Skeletal muscle cell (primary cell): Measurements from ENCODE around the gene TERT.

ENCODE experiments used
- DNase-seq: peaks from one replicate; pipeline ENCODE4 v3.0.0-alpha.2; 2010; ENCODE audit warnings: low read depth
- H3K4me3 ChIP-seq: 2 replicates; pipeline ENCODE4 v1.5.1; 2011; ENCODE audit warnings: low read depth, mild to moderate bottlenecking, control low read depth, low read length, moderate library complexity

Gene TERT

DNA sequence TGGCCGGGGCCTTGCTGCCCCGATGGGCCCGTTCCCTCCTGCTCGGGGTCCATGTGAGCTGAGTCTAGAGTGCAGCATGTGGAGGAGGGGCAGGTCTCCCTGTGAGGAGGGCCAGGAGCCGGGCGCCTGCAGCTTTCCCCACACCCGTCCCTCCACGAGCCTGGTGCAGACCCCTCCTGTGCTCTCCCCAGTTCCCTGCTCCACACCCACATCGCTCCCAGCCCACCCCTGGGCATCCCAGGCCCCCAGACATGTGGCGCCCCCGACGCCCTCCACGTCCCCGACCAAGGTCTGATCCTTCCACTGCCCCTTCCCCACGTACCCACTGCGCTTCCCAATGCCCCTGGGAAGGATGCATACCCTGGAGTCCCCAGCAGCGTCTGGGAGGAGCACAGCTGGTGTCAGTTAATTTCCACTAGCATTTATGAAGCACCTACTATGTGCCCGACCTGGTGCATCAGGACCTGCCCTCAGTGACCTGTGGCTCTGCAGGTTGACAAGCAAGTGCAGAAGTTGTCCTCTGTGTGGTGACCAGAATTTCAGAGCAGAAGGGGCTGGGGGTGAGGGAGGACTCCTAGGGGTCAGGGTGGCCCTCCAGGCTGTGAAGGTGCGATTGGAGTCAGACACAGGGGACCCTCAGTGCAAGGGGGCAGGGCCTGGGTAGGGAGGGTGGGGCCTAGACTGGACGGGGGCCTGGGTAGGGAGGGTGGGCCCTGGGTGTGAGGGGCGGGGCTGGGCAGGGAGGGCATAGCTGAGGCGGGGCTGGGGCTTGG is 80.5 kb downstream of the TERT start:
- no peak for DNase-seq
- H3K4me3 ChIP-seq = no peak overlapping the region

DNA sequence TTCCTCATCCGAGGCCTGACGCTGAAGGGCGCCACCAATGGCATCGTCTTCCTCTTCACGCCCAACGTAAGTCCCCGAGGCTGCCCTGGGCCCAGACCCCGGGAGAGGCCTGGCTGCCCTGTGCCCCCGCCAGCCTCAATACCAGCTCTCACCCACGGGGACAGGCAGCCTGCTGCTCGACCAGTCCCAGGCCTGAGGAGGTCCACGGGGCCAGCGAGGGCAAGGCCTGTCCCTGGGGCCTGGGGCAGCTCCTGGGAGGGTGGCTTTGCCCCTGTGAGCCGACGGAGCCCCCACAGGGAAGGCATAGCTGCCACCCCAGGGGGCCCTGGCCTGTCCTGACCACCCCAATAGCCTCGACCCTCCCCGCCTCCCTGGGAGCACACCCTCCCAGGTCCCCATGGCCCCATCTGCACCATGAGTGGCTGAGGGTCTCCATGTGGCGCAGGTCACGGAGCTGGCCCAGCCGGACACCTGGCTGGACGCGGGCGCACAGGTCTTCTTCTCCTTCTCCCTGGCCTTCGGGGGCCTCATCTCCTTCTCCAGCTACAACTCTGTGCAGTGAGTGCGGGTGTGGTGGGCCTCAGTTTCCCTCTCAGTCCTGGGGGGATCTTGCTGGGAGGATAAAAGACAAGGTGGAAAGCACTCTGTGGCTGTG is 81.2 kb downstream of the TERT start:
- no peak overlapping the region for H3K4me3 ChIP-seq
- no peak for DNase-seq

DNA sequence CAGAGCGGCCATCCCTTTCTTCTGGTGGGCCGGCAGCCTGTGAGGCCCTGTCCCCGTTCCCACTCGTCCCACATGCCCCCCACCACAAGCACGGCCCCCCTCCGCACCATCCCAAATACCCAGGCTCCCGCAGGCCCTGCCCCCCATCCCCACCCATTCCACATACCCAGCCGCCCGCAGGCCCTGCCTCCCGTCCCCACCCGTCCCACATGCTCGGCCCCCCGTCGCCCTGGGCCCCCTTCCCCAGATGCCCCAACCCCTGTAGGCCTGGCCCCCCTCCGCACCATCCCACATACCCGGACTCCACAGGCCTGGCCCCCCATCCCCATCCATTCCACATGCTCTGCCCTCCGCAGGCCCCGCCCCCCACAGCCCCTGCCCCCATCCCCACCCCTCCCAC is 82.0 kb downstream of the TERT start:
- no peak for DNase-seq
- no peak overlapping the region for H3K4me3 ChIP-seq

DNA sequence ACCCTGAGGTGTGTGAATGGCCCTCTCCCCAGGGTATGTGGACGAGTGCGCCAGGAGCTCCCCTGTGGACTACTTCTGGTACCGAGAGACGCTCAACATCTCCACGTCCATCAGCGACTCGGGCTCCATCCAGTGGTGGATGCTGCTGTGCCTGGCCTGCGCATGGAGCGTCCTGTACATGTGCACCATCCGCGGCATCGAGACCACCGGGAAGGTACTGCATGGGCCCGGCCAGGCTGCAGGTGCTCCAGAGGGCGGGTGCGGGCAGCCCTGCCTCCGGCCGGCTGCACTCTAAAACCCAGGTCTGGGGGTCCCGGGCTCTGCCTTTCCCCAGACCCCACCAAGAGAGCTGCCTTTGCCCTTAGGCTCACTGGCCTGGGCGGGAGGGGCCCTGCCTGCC is 82.6 kb downstream of the TERT start:
- no peak overlapping the region for H3K4me3 ChIP-seq
- no peak for DNase-seq

DNA sequence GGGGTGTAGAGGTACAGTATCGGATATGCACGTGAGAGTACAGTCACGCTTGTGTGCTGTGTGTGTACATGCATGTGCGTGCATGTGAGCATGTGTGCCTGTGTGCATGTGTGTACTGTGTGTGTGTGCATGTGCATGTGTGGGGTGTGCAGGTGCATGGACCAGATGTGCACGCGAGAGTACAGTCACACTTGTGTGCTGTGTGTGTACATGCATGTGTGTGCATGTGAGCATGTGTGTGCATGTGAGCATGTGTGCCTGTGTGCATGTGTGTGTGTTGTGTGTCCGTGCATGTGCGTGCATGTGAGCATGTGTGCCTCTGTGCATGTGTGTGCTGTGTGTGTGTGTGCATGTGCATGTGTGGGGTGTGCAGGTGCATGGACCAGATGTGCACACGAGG is 83.2 kb downstream of the TERT start:
- DNase-seq = no peak
- no peak overlapping the region for H3K4me3 ChIP-seq

DNA sequence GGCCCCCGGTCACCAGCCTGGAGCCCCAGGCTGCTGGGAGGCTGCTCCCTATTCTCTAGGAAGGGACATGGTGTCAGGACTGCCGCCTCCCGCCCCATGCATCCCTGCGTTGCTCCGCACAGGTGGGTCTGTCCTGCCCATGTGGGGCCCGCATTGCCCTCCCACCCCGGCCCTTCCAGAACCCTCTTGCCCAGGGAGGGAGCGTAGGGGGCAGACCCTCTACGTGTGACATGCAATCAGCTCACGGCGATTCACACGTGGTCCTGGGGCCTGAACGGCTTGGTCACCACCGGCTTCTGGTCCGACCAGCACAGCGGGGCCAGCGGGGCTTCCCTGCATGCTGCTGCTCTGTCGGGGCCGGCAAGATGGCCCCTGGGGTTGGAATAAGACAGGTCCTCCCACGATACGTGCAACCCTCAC is 84.0 kb downstream of the TERT start:
- DNase-seq = no peak
- no peak overlapping the region for H3K4me3 ChIP-seq

DNA sequence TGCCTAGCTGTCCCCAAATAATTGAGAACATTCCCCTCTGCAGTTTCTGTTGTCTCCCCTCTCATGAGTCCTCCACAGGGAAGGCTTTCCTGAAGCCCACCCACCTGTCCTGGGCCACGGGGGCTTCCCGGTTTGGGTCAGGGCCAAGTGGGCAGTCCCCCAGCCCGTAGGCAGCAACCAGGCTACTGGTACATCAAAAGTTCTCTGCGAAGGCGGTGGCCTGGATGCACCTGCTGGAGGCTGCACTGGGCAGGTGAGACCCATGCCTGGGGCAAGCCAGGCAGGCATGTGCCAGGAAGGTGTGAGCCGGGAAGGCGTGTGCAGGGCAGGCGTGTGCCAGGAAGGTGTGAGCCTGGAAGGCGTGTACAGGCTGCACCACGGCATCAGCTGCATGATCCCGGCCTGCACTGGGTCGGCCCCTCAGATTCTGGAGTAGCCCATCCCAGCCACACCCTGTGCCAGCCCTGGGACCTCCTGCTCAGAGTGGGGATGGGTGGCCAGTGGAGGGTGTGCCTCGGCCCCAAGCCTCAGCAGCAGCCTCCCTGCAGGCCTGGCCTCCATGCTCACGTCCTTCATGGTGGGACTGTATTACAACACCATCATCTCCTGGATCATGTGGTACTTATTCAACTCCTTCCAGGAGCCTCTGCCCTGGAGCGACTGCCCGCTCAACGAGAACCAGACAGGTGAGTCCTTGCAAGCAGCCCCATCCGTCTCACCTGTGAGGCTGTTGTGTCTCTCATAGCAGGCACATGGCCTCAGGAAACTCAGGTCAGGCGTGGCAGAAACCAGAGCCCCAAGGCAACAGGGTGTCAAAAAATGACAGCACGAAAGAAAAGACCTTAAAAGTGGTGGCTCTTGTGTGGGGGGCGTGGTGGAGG is 84.7 kb downstream of the TERT start:
- H3K4me3 ChIP-seq = no peak overlapping the region
- no peak for DNase-seq

DNA sequence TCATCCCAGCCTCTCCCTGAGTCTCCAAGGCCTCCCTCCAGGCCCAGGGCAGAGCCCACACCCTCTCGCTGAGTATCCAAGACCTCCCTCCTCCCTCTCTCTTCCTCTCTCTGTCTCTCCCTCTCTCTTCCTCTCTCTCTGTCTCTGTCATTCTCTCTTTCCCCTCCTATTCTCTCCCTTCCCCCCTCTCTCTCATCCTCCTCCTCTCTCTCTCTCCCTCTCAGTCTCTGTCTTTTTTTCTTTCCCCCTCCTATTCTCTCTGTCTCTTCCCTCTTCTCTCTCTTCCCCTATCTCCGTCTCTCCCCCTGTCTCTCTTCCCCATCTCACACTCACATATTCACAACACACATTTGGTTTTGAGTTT is 85.4 kb downstream of the TERT start:
- no peak for DNase-seq

DNA sequence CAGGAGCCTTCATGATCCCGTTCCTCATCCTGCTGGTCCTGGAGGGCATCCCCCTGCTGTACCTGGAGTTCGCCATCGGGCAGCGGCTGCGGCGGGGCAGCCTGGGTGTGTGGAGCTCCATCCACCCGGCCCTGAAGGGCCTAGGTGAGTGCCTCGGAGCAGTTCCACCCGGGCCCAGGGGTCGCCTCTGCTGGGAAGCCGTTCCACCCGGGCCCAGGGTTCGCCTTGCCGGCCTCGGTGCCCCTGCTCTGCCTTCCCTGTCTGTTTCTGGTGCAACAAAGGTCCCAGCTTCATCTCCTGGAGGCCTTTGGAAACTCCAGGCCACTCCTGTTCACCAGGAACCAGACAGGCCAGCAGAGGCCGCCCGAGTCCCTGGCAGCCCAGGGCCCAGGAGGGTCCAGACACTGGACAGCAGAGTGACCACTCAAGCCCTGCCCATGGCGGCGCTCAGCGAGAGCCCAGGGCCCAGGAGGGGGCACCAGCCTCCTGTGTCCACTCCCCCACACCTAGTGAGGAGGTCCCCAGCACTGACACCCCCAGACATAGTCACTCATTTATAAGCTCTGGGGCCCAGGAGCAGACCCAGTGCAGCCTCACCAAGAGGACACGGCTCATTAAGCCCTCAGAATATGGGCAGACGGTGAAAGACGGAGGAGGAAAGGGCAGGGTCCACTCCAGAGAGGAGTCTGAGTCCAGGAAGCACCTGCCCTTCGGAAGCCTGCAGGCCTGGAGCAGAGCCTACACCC is 86.0 kb downstream of the TERT start:
- DNase-seq = no peak
- H3K4me3 ChIP-seq = no peak overlapping the region

More for the DNA sequence above, 85.4 kb downstream of the TERT start:
- no peak overlapping the region for H3K4me3 ChIP-seq

DNA sequence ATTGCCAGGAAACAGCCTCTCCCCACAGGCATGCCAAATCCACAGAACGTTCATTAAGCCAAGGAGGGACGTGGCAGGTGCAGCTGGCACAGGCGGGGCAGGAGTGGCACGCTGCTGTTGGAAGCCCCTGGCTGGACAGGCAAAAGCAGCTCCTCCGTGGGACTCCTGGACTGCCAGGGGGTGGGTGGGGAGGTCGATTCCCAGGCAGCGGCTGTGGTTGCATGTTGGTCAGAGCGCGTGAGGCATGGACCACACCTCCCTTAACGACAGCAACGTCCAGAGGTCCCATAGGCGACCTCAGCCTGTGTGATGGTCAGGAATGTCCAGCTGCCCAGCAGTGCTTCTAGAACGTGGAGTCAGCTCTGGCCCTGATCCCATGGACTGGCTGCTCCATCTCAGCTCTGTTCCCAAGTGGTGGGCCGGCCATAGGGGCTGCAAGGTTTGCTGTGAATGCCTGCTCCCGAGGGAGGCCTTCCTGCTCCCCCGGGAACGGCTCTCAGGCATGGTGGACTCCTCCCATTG is 86.6 kb downstream of the TERT start:
- DNase-seq = no peak
- no peak overlapping the region for H3K4me3 ChIP-seq

DNA sequence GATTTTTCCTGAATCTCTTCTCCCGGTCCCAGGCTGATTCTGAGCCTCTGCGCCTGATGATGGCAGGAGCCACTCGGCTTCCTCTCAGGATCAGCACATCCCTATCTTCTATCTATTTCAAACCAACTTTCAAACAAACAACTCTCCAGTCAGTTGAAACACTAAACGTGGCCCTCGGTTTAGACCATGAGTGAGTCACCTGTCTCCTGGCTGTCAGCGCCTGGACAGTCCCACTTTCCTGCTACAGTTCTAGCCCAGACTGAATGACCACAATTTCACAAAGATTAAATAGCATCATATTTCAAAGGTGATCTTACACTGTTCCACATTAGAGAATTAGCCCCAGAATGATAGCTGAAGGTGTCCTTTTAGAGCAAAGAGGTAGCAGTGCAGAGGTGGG is 87.3 kb downstream of the TERT start:
- no peak for DNase-seq
- H3K4me3 ChIP-seq = no peak overlapping the region

DNA sequence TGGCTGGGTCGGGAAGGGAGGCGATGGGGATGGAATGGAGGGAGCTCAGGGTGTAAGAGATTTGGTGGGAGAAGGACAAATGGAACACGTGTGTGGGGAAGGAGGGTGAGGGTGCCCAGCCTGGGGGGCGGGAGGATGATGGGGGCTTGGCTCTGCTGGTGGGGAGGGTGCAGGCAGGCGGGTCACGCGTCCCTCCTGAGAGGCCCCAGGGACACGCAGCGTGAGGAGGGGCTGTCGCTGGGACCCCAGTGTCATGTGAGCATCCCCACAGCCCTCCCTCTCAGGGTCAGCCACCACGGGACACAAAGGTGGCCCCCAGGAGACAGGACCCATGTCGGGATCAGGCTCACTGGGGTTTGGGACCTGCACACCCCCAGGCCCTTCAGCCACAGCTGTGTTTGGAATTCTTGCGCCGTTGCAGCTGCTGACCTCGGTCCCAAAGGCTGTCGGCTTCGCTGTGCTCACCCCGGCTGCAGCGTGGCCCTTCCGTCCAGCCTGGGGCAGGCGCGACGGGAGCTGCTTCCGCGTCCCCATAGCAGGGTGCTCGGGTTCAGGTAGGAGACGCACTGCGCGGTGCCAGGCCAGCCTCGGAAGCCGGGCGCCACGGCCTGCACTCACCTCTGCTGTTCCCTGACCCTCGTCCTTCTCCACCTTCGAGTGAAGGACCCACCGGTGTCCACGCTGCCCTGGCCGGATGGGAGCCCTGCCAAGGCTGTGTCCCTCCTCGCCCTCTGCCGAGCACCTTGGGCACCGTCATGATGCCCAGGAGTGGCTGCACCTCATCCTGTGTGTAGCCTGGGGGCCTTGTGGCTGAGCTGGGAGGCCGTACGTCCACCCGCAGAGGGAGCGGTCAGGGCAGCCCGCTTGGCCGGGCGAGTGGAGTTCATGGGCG is 88.1 kb downstream of the TERT start:
- H3K4me3 ChIP-seq = no peak overlapping the region
- DNase-seq = no peak

DNA sequence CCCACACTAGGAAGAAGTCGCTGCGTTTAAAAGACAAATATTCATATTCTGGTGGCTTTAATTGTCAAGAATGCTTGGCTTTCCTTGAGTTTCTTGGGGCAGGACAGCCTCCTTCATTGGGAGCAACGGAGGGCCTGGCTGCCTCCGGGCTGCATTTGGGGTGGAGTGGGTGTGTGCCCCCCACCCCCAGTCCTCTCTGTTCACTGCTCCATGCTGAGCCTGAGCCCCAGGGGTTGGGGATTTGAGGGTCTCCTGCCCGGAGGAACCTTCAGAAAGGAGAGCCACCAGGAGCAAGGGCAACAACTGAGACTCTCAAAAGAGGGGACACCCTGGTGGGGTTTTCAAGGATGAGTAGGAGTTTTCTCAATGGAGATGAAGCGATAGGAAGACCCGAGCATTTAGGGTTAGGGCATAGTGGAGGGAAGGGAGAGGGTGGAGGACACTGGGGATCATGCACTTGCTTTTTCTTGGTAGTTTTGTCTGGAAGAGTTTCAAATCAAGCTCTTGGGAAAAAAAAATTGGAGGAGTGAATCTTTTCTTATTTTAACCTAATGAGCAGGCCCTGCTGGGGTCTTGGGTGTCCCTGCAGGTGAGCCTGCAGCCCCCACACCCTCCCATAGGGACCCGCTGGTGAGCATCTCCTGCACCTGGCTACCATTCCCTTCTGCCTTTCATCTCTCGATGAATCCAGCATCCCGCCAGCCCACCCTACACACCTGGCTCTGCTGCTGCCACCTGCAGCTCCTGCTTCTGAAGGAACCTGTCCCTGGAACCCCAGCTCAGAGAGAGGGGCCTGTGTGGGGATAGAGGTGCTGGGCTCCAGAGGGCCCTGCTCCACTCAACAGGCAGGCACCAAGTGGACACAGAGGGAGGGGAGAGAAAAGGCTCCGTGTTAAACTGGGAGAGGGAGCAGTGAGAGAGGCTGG is 89.3 kb downstream of the TERT start:
- DNase-seq = no peak
- H3K4me3 ChIP-seq = no peak overlapping the region

DNA sequence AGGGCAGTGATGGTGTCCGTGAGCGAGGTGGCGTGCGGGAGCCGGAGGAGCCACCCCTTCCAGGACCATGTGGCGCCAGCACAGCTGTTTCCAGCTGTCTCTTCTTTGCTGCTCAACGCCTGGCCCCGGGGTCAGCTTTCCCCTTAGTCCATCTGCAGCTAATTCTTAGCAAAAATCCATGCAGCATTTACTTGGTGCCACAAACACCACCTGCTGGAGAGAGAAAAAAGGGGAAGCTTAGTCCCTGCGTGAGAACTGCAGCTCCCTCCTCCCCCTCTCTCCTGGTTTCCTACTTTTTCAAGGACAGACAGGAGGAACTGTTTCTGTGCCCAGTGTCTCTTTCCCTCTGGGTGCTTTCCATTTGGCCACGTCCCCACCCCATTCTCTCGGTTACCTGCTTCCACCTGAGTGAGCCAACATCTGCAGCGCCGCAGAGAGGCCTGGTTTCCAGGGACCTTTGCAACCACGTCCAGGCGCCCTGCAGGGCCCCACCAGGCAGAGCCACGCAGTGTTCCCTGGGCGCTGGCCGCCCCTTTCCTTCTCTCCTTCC is 90.1 kb downstream of the TERT start:
- no peak for DNase-seq
- no peak overlapping the region for H3K4me3 ChIP-seq

DNA sequence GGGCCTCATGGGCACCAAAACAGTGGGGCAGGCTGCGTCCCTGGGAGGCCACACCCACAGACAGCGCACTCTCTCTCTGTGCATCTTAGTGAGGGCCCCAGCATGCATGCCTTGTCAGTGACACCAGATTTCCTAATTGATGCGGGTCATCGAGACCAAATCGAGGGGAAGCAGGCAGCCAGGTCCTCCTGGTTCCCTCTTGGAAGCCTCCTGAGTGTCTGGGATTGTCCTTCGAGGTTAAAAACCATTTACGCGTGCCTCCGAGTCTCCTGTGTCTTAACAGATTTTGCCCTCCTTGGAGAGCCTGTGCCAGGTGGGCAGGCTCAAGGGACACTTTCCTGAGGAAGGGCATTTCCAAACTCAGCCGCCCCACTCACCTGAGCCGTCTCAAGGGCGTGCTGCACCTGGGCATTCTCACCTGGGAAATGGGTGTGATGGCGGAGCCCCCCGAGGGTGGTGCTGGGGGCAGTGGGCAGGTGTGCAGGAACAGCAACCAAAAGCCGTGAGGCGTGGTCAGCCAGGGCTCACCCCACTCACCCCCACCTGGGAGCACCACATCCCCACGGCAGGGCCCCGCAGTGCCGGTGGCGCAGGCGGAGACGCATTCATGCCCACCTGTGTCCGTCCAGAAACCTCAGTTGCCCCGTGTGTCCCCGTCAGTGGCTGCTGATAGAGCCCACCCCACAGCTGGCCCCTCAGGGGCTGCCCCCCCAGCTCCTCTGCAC is 90.7 kb downstream of the TERT start:
- no peak overlapping the region for H3K4me3 ChIP-seq
- no peak for DNase-seq

DNA sequence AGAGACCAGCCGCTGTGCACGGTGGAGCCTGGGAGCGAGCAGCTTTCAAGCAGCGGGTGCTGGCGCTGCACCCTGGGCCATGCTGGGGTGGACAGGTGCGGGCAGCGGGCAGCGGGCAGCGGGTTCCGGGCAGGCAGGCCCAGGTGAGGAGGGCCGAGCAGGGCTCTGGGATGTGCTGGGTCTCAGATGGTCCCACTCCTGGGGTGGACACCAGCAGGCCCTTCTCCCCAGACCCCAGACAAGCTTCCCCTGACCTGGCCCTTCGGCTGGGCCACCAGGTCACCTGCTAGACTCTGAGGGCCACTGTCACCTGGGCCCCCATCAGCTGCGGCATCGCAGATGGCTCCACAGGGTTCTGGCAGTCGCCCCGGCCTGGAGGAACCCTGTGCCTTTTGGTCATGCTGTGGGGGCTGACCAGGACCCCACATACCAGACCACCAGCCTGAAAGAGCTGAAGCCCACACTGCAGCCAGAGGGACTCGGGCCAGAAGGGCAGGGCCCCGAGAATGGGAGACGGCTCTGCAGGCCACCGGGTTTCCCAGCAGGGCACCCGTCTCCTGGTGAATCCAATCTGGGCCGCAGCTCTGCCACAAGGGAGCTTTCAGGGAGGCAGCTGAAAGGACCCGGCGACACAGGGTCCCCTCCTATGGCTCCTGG is 91.4 kb downstream of the TERT start:
- DNase-seq = no peak
- no peak overlapping the region for H3K4me3 ChIP-seq
